Measurements from ENCODE around the gene CARNS1. TPM values are rescaled to one million over a fixed set of nuclear protein-coding genes. Genes with fewer than 3 reads are reported as not detected.
A peak's percentile ranks its signal among the peaks of the same experiment; 100 is the strongest.

The CARNS1 gene
- total RNA-seq, 6 experiments from 2014 or later: 0.05 to 0.14 (median 0.06) TPM; not detected in 1

DNA sequence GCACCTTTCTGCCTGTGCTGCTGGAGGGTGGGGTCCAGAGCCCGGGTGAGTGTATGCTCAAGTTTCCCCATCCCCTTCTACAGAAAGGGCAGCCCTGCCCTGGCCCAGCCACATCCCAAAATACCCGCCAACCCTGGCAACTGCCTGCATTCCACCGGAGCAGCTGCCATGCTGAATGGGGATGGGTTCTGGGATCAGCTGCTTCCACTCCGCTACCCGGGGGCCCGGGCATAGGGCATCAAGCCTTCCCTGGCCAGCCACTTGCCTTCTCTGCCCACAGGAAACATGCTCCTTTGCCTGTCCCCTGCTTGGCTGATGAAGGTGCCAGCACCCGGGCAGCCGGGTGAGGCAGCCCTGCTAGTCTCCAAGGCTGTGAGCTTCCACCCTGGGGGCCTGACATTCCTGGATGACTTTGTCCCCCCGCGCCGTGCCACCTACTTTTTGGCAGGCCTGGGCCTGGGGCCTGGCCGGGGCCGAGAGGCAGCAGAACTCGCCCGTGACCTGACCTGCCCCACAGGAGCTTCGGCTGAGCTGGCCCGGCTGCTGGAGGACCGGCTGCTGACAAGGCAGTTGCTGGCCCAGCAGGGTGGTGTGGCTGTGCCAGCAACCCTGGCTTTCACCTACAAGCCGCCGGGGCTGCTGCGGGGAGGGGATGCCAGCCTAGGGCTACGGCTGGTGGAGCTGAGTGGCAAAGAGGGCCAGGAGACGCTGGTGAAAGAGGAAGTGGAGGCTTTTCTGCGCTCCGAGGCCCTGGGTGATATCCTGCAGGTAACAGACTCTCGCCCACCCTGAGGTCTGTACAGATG is 3.2 kb downstream of the CARNS1 start:
- H3K27me3 Mint-ChIP-seq (ENCODE audit: insufficient read depth): peaks cover 5% of the 10 kb centered on the region
- H3K9me3 Mint-ChIP-seq: no peaks in the 10 kb centered on the region
- H3K36me3 Mint-ChIP-seq (ENCODE audit: low read depth): no peaks in the 10 kb centered on the region
- no peak overlapping the region for H3K27ac Mint-ChIP-seq
- no peak overlapping the region for H3K4me3 Mint-ChIP-seq
- DNase-seq: no peak
- TF ChIP-seq, protein P1, sequence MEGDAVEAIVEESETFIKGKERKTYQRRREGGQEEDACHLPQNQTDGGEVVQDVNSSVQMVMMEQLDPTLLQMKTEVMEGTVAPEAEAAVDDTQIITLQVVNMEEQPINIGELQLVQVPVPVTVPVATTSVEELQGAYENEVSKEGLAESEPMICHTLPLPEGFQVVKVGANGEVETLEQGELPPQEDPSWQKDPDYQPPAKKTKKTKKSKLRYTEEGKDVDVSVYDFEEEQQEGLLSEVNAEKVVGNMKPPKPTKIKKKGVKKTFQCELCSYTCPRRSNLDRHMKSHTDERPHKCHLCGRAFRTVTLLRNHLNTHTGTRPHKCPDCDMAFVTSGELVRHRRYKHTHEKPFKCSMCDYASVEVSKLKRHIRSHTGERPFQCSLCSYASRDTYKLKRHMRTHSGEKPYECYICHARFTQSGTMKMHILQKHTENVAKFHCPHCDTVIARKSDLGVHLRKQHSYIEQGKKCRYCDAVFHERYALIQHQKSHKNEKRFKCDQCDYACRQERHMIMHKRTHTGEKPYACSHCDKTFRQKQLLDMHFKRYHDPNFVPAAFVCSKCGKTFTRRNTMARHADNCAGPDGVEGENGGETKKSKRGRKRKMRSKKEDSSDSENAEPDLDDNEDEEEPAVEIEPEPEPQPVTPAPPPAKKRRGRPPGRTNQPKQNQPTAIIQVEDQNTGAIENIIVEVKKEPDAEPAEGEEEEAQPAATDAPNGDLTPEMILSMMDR (IDR thresholded peaks at IDR 0.05): no peak
- H3K4me1 Mint-ChIP-seq (ENCODE audit: low read depth): no peaks in the 10 kb centered on the region

DNA sequence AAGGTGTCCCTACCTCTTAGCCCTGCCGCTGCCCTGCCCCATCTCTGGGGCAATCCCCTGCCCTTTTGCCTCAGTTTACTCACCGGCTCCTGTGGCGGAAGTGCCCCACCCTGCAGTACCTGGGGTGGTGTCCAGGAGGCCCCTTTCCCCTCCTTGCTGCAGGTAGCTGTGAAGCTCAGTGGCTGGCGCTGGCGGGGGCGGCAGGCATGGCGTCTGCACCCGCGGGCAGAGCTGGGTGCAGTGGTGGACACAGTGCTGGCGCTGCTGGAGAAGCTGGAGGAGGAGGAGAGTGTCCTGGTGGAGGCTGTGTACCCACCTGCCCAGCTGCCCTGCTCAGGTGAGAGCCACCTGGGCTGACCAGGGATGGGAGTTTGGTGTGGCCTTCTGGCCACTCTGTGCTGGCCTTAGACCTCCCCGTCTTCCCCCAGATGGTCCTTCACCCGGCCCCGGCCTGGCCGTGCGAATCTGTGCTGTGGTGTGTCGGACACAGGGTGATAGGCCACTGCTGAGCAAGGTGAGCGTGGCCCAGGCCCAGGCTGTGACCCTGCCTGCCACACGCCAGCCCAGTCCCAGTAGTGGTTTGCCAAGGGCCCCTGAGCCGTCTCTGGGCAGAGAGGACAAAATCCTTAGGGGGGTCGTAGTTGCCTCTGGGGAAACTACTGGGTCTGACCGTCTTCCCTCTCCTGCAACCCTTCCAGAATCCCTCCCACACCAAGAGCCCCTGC is 4.0 kb downstream of the CARNS1 start:
- H3K4me1 Mint-ChIP-seq (ENCODE audit: low read depth): no peaks in the 10 kb centered on the region
- H3K27me3 Mint-ChIP-seq (ENCODE audit: insufficient read depth): peaks cover 2% of the 10 kb centered on the region
- TF ChIP-seq, protein P1 (IDR thresholded peaks at IDR 0.05): no peak
- no peak overlapping the region for H3K27ac Mint-ChIP-seq
- DNase-seq: no peak
- H3K9me3 Mint-ChIP-seq: no peaks in the 10 kb centered on the region
- H3K4me3 Mint-ChIP-seq: no peak overlapping the region
- no peaks in the 10 kb centered on the region for H3K36me3 Mint-ChIP-seq (ENCODE audit: low read depth)

DNA sequence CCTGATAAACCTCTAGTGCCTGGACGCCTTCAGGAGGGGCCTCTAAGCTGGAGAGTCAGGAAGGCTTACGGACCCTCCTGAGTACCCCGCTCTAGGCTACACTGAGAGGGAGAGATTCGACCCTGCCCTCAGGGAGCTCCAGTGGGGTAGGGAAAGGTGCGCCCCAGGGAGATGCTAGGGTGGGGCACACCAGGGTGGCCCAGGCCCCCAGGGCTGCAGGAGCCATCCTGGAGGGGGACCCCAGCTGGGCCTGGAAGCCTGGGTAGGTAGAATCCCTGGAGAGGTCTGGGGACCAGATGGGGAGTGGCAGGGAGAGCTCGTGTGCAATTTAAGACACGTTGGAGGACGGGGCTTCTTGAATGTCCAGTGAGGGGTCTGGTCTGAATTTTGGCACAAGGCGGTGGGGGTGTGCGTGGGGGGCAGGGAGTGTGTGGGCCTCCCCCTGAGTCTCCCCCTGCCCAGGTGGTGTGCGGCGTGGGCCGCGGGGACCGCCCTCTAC is 4.7 kb downstream of the CARNS1 start:
- Mint-ChIP-seq H3K4me1 (ENCODE audit: low read depth) (no peaks in the 10 kb centered on the region), H3K27me3 (ENCODE audit: insufficient read depth) (peaks cover under 1% of the 10 kb centered on the region), H3K36me3 (ENCODE audit: low read depth) (no peaks in the 10 kb centered on the region), H3K4me3 (peak overlapping the region; percentile 67), H3K9me3 (no peaks in the 10 kb centered on the region), H3K27ac (peak overlapping the region; percentile 45; the same call in 1 of the 2 replicates)
- TF ChIP-seq, protein P1 (IDR thresholded peaks at IDR 0.05): no peak
- no peak for DNase-seq

DNA sequence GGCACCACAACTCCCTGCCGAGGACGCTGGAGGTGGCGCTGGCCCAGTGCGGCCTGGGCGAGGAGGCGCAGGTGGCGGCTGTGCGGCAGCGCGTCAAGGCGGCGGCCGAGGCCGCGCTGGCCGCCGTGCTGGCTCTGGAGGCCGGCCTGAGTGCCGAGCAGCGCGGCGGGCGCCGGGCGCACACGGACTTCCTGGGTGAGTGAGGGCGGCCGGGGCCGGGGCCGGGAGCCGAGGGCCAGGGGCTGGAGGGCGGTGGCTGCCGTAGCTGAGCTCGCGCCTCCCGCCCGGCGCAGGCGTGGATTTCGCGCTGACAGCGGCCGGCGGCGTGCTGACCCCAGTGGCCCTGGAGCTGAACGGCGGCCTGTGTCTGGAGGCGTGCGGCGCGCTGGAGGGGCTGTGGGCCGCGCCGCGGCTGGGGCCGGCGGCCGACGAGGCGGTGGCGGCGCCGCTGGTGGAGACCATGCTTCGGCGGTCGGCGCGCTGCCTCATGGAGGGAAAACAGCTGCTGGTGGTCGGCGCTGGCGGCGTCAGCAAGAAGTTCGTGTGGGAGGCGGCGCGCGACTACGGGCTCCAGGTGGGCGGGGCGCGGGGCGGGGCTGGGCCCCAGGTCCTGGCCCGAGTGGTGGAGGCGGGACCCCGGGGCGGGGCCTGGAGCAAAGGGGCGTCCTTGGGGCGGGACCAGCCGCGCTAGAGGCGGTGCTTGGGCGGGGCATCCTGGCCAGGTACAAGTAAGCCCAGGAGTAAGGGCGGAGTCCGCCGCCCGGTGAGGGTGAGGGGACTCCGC is 5.4 kb downstream of the CARNS1 start:
- peak overlapping the region; percentile 59 for H3K4me3 Mint-ChIP-seq
- H3K9me3 Mint-ChIP-seq: no peaks in the 10 kb centered on the region
- TF ChIP-seq, protein P1 (IDR thresholded peaks at IDR 0.05): no peak
- no peaks in the 10 kb centered on the region; the same call in none of the 2 replicates for H3K27me3 Mint-ChIP-seq (ENCODE audit: insufficient read depth)
- no peak overlapping the region for H3K27ac Mint-ChIP-seq
- peak; percentile 79 for DNase-seq
- no peaks in the 10 kb centered on the region for H3K36me3 Mint-ChIP-seq (ENCODE audit: low read depth)
- H3K4me1 Mint-ChIP-seq (ENCODE audit: low read depth): no peaks in the 10 kb centered on the region

DNA sequence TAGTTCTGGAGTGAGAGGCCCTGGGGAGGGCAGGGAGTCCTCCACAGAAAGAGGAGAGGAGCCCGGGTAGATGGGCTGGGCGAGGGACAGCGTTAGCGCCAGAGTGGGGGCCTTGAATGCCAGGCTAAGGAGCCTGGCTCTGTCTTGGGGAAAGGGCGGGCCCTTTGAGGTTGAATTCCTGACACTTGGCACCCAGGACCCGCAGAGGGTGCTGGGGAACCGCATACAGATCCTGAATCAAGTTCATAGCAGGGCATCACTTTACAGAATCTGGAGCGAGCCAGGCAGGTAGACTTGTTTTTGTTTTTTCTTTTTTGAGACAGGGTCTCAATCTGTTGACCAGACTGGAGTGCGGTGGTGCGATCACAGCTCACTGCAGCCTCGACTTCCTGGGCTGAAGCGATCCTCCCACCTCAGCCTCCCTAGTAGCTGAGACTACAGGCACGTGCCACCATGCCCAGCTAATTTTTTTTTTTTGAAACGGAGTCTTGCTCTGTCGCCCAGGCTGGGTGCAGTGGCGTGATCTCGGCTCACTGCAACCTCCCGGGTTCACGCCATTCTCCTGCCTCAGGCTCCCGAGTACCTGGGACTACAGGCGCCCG is 6.1 kb downstream of the CARNS1 start:
- H3K4me1 Mint-ChIP-seq (ENCODE audit: low read depth): no peaks in the 10 kb centered on the region
- H3K27ac Mint-ChIP-seq: no peak overlapping the region
- H3K36me3 Mint-ChIP-seq (ENCODE audit: low read depth): no peaks in the 10 kb centered on the region
- peak overlapping the region; percentile 59 for H3K4me3 Mint-ChIP-seq
- no peak for DNase-seq
- H3K27me3 Mint-ChIP-seq (ENCODE audit: insufficient read depth): no peaks in the 10 kb centered on the region; the same call in none of the 2 replicates
- TF ChIP-seq, protein P1 (IDR thresholded peaks at IDR 0.05): no peak
- no peaks in the 10 kb centered on the region for H3K9me3 Mint-ChIP-seq
